HepG2 (cell line): Measurements from ENCODE around the gene ARHGAP29.

ENCODE experiments used
- ASH2L ChIP-seq: fragments of 300-600, 200-600 bp; sonication (generic); IDR thresholded peaks from 2 replicates; pipeline ENCODE4 v1.7.0; 2017; ENCODE audit warnings: low read depth, mild to moderate bottlenecking, moderate library complexity, mixed read lengths, low read length; ENCODE audit not compliant: insufficient read length
- DPF2 ChIP-seq: sonication (generic); formaldehyde crosslinking; IDR thresholded peaks from 2 replicates; pipeline ENCODE4 v1.4.0; 2020; ENCODE audit warnings: mild to moderate bottlenecking, low read depth, missing genetic modification reagents, borderline replicate concordance
- ERF ChIP-seq: IDR thresholded peaks from 2 replicates; pipeline ENCODE4 v1.6.1; 2018; ENCODE audit warnings: missing biosample characterization, missing genetic modification reagents
- HMG20B ChIP-seq: conservative IDR thresholded peaks from 2 replicates; pipeline ENCODE4 v1.6.1; 2016; ENCODE audit warnings: missing genetic modification reagents, missing compliant biosample characterization
- ISL2 ChIP-seq: sonication (generic); formaldehyde crosslinking; IDR thresholded peaks from 2 replicates; pipeline ENCODE4 v1.5.0; 2020; ENCODE audit warnings: missing genetic modification reagents
- KDM2A ChIP-seq: sonication (generic); formaldehyde crosslinking; IDR thresholded peaks from 2 replicates; pipeline ENCODE4 v1.4.0; 2020; ENCODE audit warnings: low read depth, missing genetic modification reagents, borderline replicate concordance
- KDM4B ChIP-seq: sonication (generic); formaldehyde crosslinking; IDR thresholded peaks from 2 replicates; pipeline ENCODE4 v1.4.0; 2020; ENCODE audit warnings: missing genetic modification reagents
- NFE2L2 ChIP-seq: fragments of 150-350 bp; IDR thresholded peaks from 2 replicates; pipeline ENCODE4 v1.6.1; 2014; ENCODE audit warnings: low read length
- POLR2AphosphoS5 ChIP-seq: IDR thresholded peaks from 2 replicates; pipeline ENCODE4 v1.6.1; 2012; ENCODE audit warnings: low read depth, low read length
- SIN3A ChIP-seq: IDR thresholded peaks from 2 replicates; pipeline ENCODE4 v1.6.1; 2011; ENCODE audit warnings: low read depth, mild to moderate bottlenecking, control low read depth, low read length, borderline replicate concordance
- ZFP1 ChIP-seq: IDR thresholded peaks from 2 replicates; pipeline ENCODE4 v1.6.1; 2016
- ZFX ChIP-seq: sonication (generic); formaldehyde crosslinking; IDR thresholded peaks from 2 replicates; pipeline ENCODE4 v1.4.0; 2020; ENCODE audit warnings: mild to moderate bottlenecking, low read depth, missing genetic modification reagents, moderate library complexity

DNA sequence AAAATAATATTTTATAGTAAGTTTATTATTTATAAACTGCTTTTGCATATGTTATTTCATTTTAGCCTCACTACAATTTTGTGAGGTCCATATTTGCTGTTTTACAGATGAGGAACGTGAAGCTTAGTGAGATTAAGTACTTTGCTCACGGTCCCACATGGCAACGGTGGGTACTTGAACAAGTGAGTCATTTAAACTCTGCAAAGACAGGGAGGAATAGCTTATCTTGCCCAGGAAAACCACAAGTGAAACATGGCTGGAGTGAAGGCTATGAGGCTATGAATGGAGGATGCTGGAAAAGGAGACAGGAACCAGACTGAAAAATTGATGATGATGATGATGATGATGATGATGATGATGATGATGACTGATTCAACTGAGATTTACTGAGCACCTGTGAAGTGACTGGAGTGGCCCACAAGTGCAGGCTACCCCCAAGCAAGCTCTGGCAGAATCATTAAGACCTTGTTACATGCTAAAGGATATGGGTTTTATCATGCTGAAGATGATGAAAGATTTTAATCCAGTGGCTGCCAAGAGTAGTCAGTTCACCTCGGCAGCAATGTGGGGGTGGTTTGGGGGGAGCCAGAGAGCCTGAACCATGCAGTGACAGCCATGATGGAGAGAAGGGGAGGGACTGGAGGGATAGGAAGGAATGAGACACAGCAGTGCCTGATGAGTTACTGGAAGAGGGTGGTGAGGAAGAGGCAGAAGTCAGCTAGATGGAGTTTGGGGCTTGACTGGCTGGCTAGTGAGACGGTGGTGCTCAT is 115.0 kb downstream of the ARHGAP29 start:
- no peak for TF ChIP-seq DPF2
- TF ChIP-seq ASH2L, result no peak
- no peak for TF ChIP-seq ISL2 (CRISPR knock-in tag)
- no peak for TF ChIP-seq SIN3A
- no peak for TF ChIP-seq KDM4B
- TF ChIP-seq ZFP1 (CRISPR knock-in tag), result no peak
- TF ChIP-seq NFE2L2, result no peak
- no peak for TF ChIP-seq ZFX (CRISPR knock-in tag)
- TF ChIP-seq POLR2AphosphoS5, result no peak
- no peak for TF ChIP-seq ERF (CRISPR knock-in tag)
- TF ChIP-seq KDM2A (CRISPR knock-in tag), result no peak
- no peak for TF ChIP-seq HMG20B (CRISPR knock-in tag)
